ENCODE measurements around the gene TMEM214. TPM values are rescaled to one million over a fixed set of nuclear protein-coding genes. Genes with fewer than 3 reads are reported as not detected.

The TMEM214 gene
- polyA plus RNA-seq, 1 donor (not counting 4 experiments of a cell fraction or from before 2014, with no cell fraction given): 38.0 TPM

DNA sequence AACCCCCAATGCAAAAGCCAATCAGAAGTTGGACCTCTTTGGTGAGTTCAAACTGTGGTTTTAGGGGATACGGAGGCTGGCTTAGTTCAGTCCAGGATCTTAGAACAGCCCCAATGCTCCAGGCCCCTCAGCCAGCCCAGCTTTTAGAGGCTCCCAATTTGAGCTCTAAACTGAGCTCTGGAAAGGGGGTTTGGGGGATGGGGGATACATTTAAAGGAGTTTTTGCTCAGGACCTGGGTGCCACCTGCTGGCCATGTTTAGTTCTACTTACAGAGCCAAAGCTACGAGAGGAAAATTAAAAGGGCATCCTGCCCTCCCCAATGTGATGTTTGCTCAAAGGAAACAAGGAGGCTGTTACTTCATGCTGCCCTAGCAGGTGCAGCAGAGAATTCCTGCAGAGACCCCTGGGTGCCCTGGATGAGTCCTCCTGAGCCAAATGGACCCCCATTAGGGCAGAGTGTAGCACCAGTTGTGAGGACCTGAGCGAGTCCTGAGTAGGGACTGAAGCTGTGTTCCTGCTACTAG, 15.9 kb upstream of the TMEM214 start:
- peaks cover 13% of the 10 kb centered on the region for H3K4me1 ChIP-seq (ENCODE audit: control insufficient read depth, extremely low read depth, insufficient read depth, low read length)
- H3K4me2 ChIP-seq (ENCODE audit: control insufficient read depth, extremely low read depth, insufficient read depth, low read depth, low read length): no peak overlapping the region
- dilution Hi-C loops (cut with MboI; ENCODE audit: extremely low pct_ligation_motif_present, low sequenced_read_pairs): no loop called here
- no peaks in the 10 kb centered on the region for H3K9me1 ChIP-seq (ENCODE audit: control insufficient read depth, extremely low read depth, insufficient read depth, low read length)
- no peak overlapping the region for H2AFZ ChIP-seq (ENCODE audit: control insufficient read depth, low read length)
- no peaks in the 10 kb centered on the region for H3K27me3 ChIP-seq (ENCODE audit: control insufficient read depth, extremely low read depth, insufficient read depth, low read length)
- no peaks in the 10 kb centered on the region for H4K20me1 ChIP-seq (ENCODE audit: control insufficient read depth, extremely low read depth, insufficient read depth, low read length)
- H3K9me3 ChIP-seq (ENCODE audit: control insufficient read depth, low read depth, low read length): no peaks in the 10 kb centered on the region
- no peaks in the 10 kb centered on the region for H3K79me2 ChIP-seq (ENCODE audit: control insufficient read depth, insufficient read depth, low read length)
- DNase-seq (ENCODE audit: low read depth, low spot score): no peak
- H3K27ac ChIP-seq (ENCODE audit: control insufficient read depth, insufficient read depth, low read length): no peak overlapping the region
- FAIRE-seq: peak; percentile 56
- no peak overlapping the region for H3K9ac ChIP-seq (ENCODE audit: control insufficient read depth, extremely low read depth, insufficient read depth, low read length)
- TF ChIP-seq, protein P1, sequence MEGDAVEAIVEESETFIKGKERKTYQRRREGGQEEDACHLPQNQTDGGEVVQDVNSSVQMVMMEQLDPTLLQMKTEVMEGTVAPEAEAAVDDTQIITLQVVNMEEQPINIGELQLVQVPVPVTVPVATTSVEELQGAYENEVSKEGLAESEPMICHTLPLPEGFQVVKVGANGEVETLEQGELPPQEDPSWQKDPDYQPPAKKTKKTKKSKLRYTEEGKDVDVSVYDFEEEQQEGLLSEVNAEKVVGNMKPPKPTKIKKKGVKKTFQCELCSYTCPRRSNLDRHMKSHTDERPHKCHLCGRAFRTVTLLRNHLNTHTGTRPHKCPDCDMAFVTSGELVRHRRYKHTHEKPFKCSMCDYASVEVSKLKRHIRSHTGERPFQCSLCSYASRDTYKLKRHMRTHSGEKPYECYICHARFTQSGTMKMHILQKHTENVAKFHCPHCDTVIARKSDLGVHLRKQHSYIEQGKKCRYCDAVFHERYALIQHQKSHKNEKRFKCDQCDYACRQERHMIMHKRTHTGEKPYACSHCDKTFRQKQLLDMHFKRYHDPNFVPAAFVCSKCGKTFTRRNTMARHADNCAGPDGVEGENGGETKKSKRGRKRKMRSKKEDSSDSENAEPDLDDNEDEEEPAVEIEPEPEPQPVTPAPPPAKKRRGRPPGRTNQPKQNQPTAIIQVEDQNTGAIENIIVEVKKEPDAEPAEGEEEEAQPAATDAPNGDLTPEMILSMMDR (optimal IDR thresholded peaks at IDR 0.05 in 1 of 3, IDR thresholded peaks at IDR 0.05 in 1 of 3, conservative IDR thresholded peaks at IDR 0.05 in 1 of 3; ENCODE audit: extremely low read depth in 1 of 3, insufficient read depth in 2 of 3, low read length in 3 of 3): peak; percentile 68 to 69 (median 69)
- TF ChIP-seq EZH2 (IDR thresholded peaks at IDR 0.05; ENCODE audit: low read length): no peak
- H3K36me3 ChIP-seq (ENCODE audit: control insufficient read depth in 2 of 2, extremely low read depth in 1 of 2, insufficient read depth in 2 of 2, low read length in 2 of 2): no peaks in the 10 kb centered on the region
- no peak overlapping the region for H3K4me3 ChIP-seq (ENCODE audit: control insufficient read depth in 2 of 3, extremely low read depth in 1 of 3, insufficient read depth in 2 of 3, low read depth in 1 of 3, low read length in 3 of 3)

DNA sequence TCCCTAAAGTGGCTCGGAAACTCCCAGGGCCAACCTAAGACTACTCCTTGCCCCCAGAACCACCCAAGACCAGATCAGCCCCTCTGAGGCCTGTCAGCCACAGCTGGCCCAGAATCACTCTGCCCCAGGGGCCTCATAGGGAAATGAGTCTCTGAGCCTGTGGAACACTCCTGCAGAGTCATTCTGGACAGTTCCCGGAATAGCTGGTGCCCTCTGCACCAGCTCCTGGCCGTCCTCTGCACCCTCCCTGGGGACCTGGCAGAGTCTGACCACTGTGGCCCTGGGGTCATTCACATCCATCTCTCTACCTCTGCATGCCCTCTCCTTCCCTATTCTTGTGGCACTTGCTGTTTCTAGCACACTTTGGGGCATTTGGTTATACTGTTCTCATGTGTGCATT, 14.6 kb upstream of the TMEM214 start:
- Histone ChIP-seq H3K9me1 (ENCODE audit: control insufficient read depth, extremely low read depth, insufficient read depth, low read length) (no peaks in the 10 kb centered on the region), H3K36me3 (ENCODE audit: control insufficient read depth in 2 of 2, extremely low read depth in 1 of 2, insufficient read depth in 2 of 2, low read length in 2 of 2) (peaks cover 0 to 2% of the 10 kb centered on the region in 2 experiments), H4K20me1 (ENCODE audit: control insufficient read depth, extremely low read depth, insufficient read depth, low read length) (no peaks in the 10 kb centered on the region), H3K4me3 (ENCODE audit: control insufficient read depth in 2 of 3, extremely low read depth in 1 of 3, insufficient read depth in 2 of 3, low read depth in 1 of 3, low read length in 3 of 3) (no peak overlapping the region), H3K9me3 (ENCODE audit: control insufficient read depth, low read depth, low read length) (no peaks in the 10 kb centered on the region), H3K79me2 (ENCODE audit: control insufficient read depth, insufficient read depth, low read length) (no peaks in the 10 kb centered on the region), H3K27ac (ENCODE audit: control insufficient read depth, insufficient read depth, low read length) (no peak overlapping the region), H3K4me2 (ENCODE audit: control insufficient read depth, extremely low read depth, insufficient read depth, low read depth, low read length) (no peak overlapping the region), H3K27me3 (ENCODE audit: control insufficient read depth, extremely low read depth, insufficient read depth, low read length) (no peaks in the 10 kb centered on the region), H2AFZ (ENCODE audit: control insufficient read depth, low read length) (no peak overlapping the region), H3K9ac (ENCODE audit: control insufficient read depth, extremely low read depth, insufficient read depth, low read length) (no peak overlapping the region), H3K4me1 (ENCODE audit: control insufficient read depth, extremely low read depth, insufficient read depth, low read length) (peaks cover 14% of the 10 kb centered on the region)
- FAIRE-seq: no peak
- TF ChIP-seq, protein P1 (optimal IDR thresholded peaks at IDR 0.05 in 1 of 3, IDR thresholded peaks at IDR 0.05 in 1 of 3, conservative IDR thresholded peaks at IDR 0.05 in 1 of 3; ENCODE audit: extremely low read depth in 1 of 3, insufficient read depth in 2 of 3, low read length in 3 of 3): no peak
- TF ChIP-seq EZH2 (IDR thresholded peaks at IDR 0.05; ENCODE audit: low read length): no peak
- dilution Hi-C loops (cut with MboI; ENCODE audit: extremely low pct_ligation_motif_present, low sequenced_read_pairs): no loop called here
- DNase-seq (ENCODE audit: low read depth, low spot score): no peak
